ENCODE data around the gene PRR13. TPM values are rescaled to one million over a fixed set of nuclear protein-coding genes. Genes with fewer than 3 reads are reported as not detected.

PRR13 gene
- total and polyA plus RNA-seq, 7 donors: 45.2 to 136 (median 66.3) TPM

- Histone ChIP-seq H3K9me3 (no peaks in the 10 kb centered on the region), H3K36me3 (ENCODE audit: insufficient read depth in 1 of 2, low read depth in 1 of 2) (peaks cover 39 to 100% of the 10 kb centered on the region in 2 donors), H3K4me1 (peaks cover 68% of the 10 kb centered on the region), H3K27ac (peak overlapping the region; percentile 10), H3K4me3 (no peak overlapping the region), H3K27me3 (ENCODE audit: insufficient read depth in 3 of 3, low read length in 2 of 3) (no peaks in the 10 kb centered on the region)
- TF ChIP-seq CTCF (IDR thresholded peaks at IDR 0.05): no peak
- ATAC-seq (no peak), DNase-seq (no peak)
- intact Hi-C loops (cut with DNase I): loop anchor here in 1 of 2 donors (1.0 kb wide), 1 partner anchor 22 kb away; no protein-coding TSS in a partner anchor
- WGBS, 3 donors: 67 to 77% (median 68%) methylated on average over 13 of the region's 13 CpGs
Observed at GRCh38 chr12:53474819-53475218, 33.3 kb downstream of the PRR13 start.

- WGBS, 3 donors: 53 to 59% (median 58%) methylated on average over 2 of the region's 2 CpGs
- intact Hi-C loops (cut with DNase I): no loop called here
Observed at GRCh38 chr12:53476769-53477209, 35.3 kb downstream of the PRR13 start.

GRCh38 chr12:53478865-53479264, 37.3 kb downstream of the PRR13 start:
- H3K4me1 ChIP-seq: peaks cover 38% of the 10 kb centered on the region
- H3K4me3 ChIP-seq: no peak overlapping the region
- no peak for DNase-seq
- peaks cover 19 to 100% of the 10 kb centered on the region in 2 donors for H3K36me3 ChIP-seq (ENCODE audit: insufficient read depth in 1 of 2, low read depth in 1 of 2)
- intact Hi-C loops (cut with DNase I): no loop called here
- H3K27ac ChIP-seq: peak overlapping the region; percentile 62
- WGBS, 3 donors: 12 to 56% (median 34%) methylated on average over 1 of the region's 1 CpG
- H3K27me3 ChIP-seq (ENCODE audit: insufficient read depth in 3 of 3, low read length in 2 of 3): no peaks in the 10 kb centered on the region
- no peak for ATAC-seq
- H3K9me3 ChIP-seq: no peaks in the 10 kb centered on the region
- TF ChIP-seq CTCF (IDR thresholded peaks at IDR 0.05): no peak

More at GRCh38 chr12:53476769-53477209, 35.3 kb downstream of the PRR13 start:
- peak; percentile 22 for TF ChIP-seq CTCF (IDR thresholded peaks at IDR 0.05)
- Histone ChIP-seq H3K36me3 (ENCODE audit: insufficient read depth in 1 of 2, low read depth in 1 of 2) (peaks cover 28 to 100% of the 10 kb centered on the region in 2 donors), H3K27me3 (ENCODE audit: insufficient read depth in 3 of 3, low read length in 2 of 3) (no peaks in the 10 kb centered on the region), H3K27ac (no peak overlapping the region), H3K4me1 (peaks cover 54% of the 10 kb centered on the region), H3K9me3 (no peaks in the 10 kb centered on the region), H3K4me3 (no peak overlapping the region)
- ATAC-seq (peak in 3 of 4 donors; percentile 22 to 58 (median 38)), DNase-seq (no peak)

GRCh38 chr12:53479331-53479730, 37.8 kb downstream of the PRR13 start:
- TF ChIP-seq CTCF (IDR thresholded peaks at IDR 0.05): no peak
- peaks cover 16 to 98% of the 10 kb centered on the region in 2 donors for H3K36me3 ChIP-seq (ENCODE audit: insufficient read depth in 1 of 2, low read depth in 1 of 2)
- H3K27me3 ChIP-seq (ENCODE audit: insufficient read depth in 3 of 3, low read length in 2 of 3): no peaks in the 10 kb centered on the region
- no peak overlapping the region for H3K4me3 ChIP-seq
- intact Hi-C loops (cut with DNase I): no loop called here
- no peak for ATAC-seq
- DNase-seq: no peak
- H3K27ac ChIP-seq: peak overlapping the region; percentile 62
- no peaks in the 10 kb centered on the region for H3K9me3 ChIP-seq
- WGBS, 3 donors: 62 to 78% (median 64%) methylated on average over 5 of the region's 5 CpGs
- H3K4me1 ChIP-seq: peaks cover 33% of the 10 kb centered on the region
